ENCODE results near the gene TANC1. TPM values are rescaled to one million over a fixed set of nuclear protein-coding genes. Genes with fewer than 3 reads are reported as not detected.

Gene TANC1
- total and polyA plus RNA-seq, 3 donors from 2014 or later: 8.6 to 19.3 (median 16.2) TPM

GRCh38 chr2:159125858-159126257 is 157.4 kb downstream of the TANC1 start:
- no peak for DNase-seq
- no peak for TF ChIP-seq CTCF (IDR thresholded peaks at IDR 0.05)
- TF ChIP-seq POLR2A (IDR thresholded peaks at IDR 0.05): no peak
- Histone ChIP-seq H3K4me1 (no peaks in the 10 kb centered on the region), H3K4me3 (no peak overlapping the region), H3K27ac (no peak overlapping the region), H3K9me3 (no peaks in the 10 kb centered on the region), H3K36me3 (ENCODE audit: low read depth, missing control alignments) (no peaks in the 10 kb centered on the region), H3K27me3 (no peaks in the 10 kb centered on the region)
- WGBS, 2 donors: 93% methylated on average over 4 of the region's 4 CpGs
- intact Hi-C loops (cut with DNase I; ENCODE audit: low total_unique reads): loop anchor here (10.0 kb wide), 1 partner anchor 221 kb away; no protein-coding TSS in a partner anchor

- DNase-seq: no peak
- Histone ChIP-seq H3K27ac (no peak overlapping the region), H3K9me3 (no peaks in the 10 kb centered on the region), H3K36me3 (ENCODE audit: low read depth, missing control alignments) (no peaks in the 10 kb centered on the region), H3K4me3 (no peak overlapping the region), H3K4me1 (no peaks in the 10 kb centered on the region), H3K27me3 (no peaks in the 10 kb centered on the region)
- 98% methylated on average over 2 of the region's 2 CpGs for WGBS, 2 donors
- TF ChIP-seq POLR2A (IDR thresholded peaks at IDR 0.05) (no peak), CTCF (IDR thresholded peaks at IDR 0.05) (no peak)
- intact Hi-C loops (cut with DNase I; ENCODE audit: low total_unique reads): loop anchor here (10.0 kb wide), 1 partner anchor 222 kb away; no protein-coding TSS in a partner anchor
Measured at GRCh38 chr2:159126432-159127022, 158.1 kb downstream of the TANC1 start.

GRCh38 chr2:159128191-159128590 is 159.8 kb downstream of the TANC1 start:
- 75 to 100% methylated on average over 1 of the region's 1 CpG for WGBS, 2 donors
- H3K36me3 ChIP-seq (ENCODE audit: low read depth, missing control alignments): no peaks in the 10 kb centered on the region
- no peak for TF ChIP-seq POLR2A (IDR thresholded peaks at IDR 0.05)
- no peak for TF ChIP-seq CTCF (IDR thresholded peaks at IDR 0.05)
- no peak overlapping the region for H3K27ac ChIP-seq
- intact Hi-C loops (cut with DNase I; ENCODE audit: low total_unique reads): loop anchor here (10.0 kb wide), 1 partner anchor 223 kb away; no protein-coding TSS in a partner anchor
- H3K9me3 ChIP-seq: no peaks in the 10 kb centered on the region
- H3K4me3 ChIP-seq: no peak overlapping the region
- H3K27me3 ChIP-seq: no peaks in the 10 kb centered on the region
- no peaks in the 10 kb centered on the region for H3K4me1 ChIP-seq
- DNase-seq: no peak

- H3K4me3 ChIP-seq: no peak overlapping the region
- no peaks in the 10 kb centered on the region for H3K9me3 ChIP-seq
- H3K36me3 ChIP-seq (ENCODE audit: low read depth, missing control alignments): no peaks in the 10 kb centered on the region
- H3K4me1 ChIP-seq: no peaks in the 10 kb centered on the region
- intact Hi-C loops (cut with DNase I; ENCODE audit: low total_unique reads): loop anchor here (10.0 kb wide), 1 partner anchor 224 kb away; no protein-coding TSS in a partner anchor
- TF ChIP-seq POLR2A (IDR thresholded peaks at IDR 0.05): no peak
- TF ChIP-seq CTCF (IDR thresholded peaks at IDR 0.05): no peak
- 56 to 72% methylated on average over 1 of the region's 1 CpG for WGBS, 2 donors
- no peak for DNase-seq
- H3K27ac ChIP-seq: no peak overlapping the region
- H3K27me3 ChIP-seq: no peaks in the 10 kb centered on the region
Measured at GRCh38 chr2:159129269-159129668, 160.8 kb downstream of the TANC1 start.

- no peak for DNase-seq
- H3K27ac ChIP-seq: no peak overlapping the region
- WGBS, 2 donors: 57 to 59% methylated on average over 13 of the region's 13 CpGs
- no peaks in the 10 kb centered on the region for H3K4me1 ChIP-seq
- H3K9me3 ChIP-seq: no peaks in the 10 kb centered on the region
- H3K4me3 ChIP-seq: no peak overlapping the region
- H3K36me3 ChIP-seq (ENCODE audit: low read depth, missing control alignments): no peaks in the 10 kb centered on the region
- intact Hi-C loops (cut with DNase I; ENCODE audit: low total_unique reads): loop anchor here (10.0 kb wide), 1 partner anchor 225 kb away; no protein-coding TSS in a partner anchor
- no peaks in the 10 kb centered on the region for H3K27me3 ChIP-seq
- TF ChIP-seq POLR2A (IDR thresholded peaks at IDR 0.05): no peak
- no peak for TF ChIP-seq CTCF (IDR thresholded peaks at IDR 0.05)
Measured at GRCh38 chr2:159129824-159130223, 161.4 kb downstream of the TANC1 start.

Data from testis (tissue), 3 donors.